ENCODE measurements around the gene ZNF648. TPM values are rescaled to one million over a fixed set of nuclear protein-coding genes. Genes with fewer than 3 reads are reported as not detected.

ZNF648 gene
- total RNA-seq, 6 experiments from 2014 or later = 0.35 to 1.5 (median 0.57) TPM

GRCh38 chr1:182092336-182092735 is 30.8 kb upstream of the ZNF648 start:
- 85% methylated on average over 5 of the region's 5 CpGs for WGBS (ENCODE audit: insufficient coverage, low coverage, low lambda C conversion rate, missing lambda C conversion rate)
- Histone ChIP-seq H3K36me3 (no peaks in the 10 kb centered on the region), H3K4me1 (no peaks in the 10 kb centered on the region), H3K27me3 (no peaks in the 10 kb centered on the region), H3K27ac (no peak overlapping the region), H3K9me3 (no peaks in the 10 kb centered on the region), H3K4me3 (no peak overlapping the region)
- no peak for ATAC-seq
- TF ChIP-seq CTCF (IDR thresholded peaks at IDR 0.05) (no peak), POLR2A (IDR thresholded peaks at IDR 0.05) (no peak)
- intact Hi-C loops (cut with DNase I) = no loop called here
- no peak for DNase-seq

GRCh38 chr1:182091083-182091482 is 29.6 kb upstream of the ZNF648 start:
- Histone ChIP-seq H3K4me3 (no peak overlapping the region), H3K27me3 (no peaks in the 10 kb centered on the region), H3K4me1 (no peaks in the 10 kb centered on the region), H3K27ac (no peak overlapping the region), H3K9me3 (no peaks in the 10 kb centered on the region), H3K36me3 (no peaks in the 10 kb centered on the region)
- no peak for ATAC-seq
- WGBS (ENCODE audit: insufficient coverage, low coverage, low lambda C conversion rate, missing lambda C conversion rate) = 80% methylated on average over 1 of the region's 2 CpGs
- TF ChIP-seq POLR2A (IDR thresholded peaks at IDR 0.05) = no peak
- intact Hi-C loops (cut with DNase I) = no loop called here
- no peak for DNase-seq

- no peak for TF ChIP-seq CTCF (IDR thresholded peaks at IDR 0.05)
- no peak for TF ChIP-seq POLR2A (IDR thresholded peaks at IDR 0.05)
- 85% methylated on average over 3 of the region's 6 CpGs for WGBS (ENCODE audit: insufficient coverage, low coverage, low lambda C conversion rate, missing lambda C conversion rate)
- Histone ChIP-seq H3K4me3 (no peak overlapping the region), H3K36me3 (no peaks in the 10 kb centered on the region), H3K27ac (no peak overlapping the region), H3K4me1 (peaks cover 0 to 5% (median 1%) of the 10 kb centered on the region in 4 donors), H3K27me3 (no peaks in the 10 kb centered on the region), H3K9me3 (no peaks in the 10 kb centered on the region)
- no peak for DNase-seq
- intact Hi-C loops (cut with DNase I) = loop anchor here (5.0 to 10.0 kb wide), 3 partner anchors 54 to 317 kb away; partner anchors contain the start of gene TEDDM1 (in 1 of the 2)
- no peak for ATAC-seq
These were observed 26.3 kb upstream of the ZNF648 start for GRCh38 chr1:182087719-182088350.

GRCh38 chr1:182087304-182087703 is 25.8 kb upstream of the ZNF648 start:
- DNase-seq (no peak), ATAC-seq (no peak)
- TF ChIP-seq POLR2A (IDR thresholded peaks at IDR 0.05) = no peak
- Histone ChIP-seq H3K4me1 (peaks cover 0 to 5% (median 1%) of the 10 kb centered on the region in 4 donors), H3K4me3 (no peak overlapping the region), H3K27ac (no peak overlapping the region), H3K27me3 (no peaks in the 10 kb centered on the region), H3K9me3 (no peaks in the 10 kb centered on the region), H3K36me3 (no peaks in the 10 kb centered on the region)
- WGBS (ENCODE audit: insufficient coverage, low coverage, low lambda C conversion rate, missing lambda C conversion rate) = no CpG with 5 or more reads among the region's 2 CpGs
- intact Hi-C loops (cut with DNase I) = loop anchor here (5.0 to 10.0 kb wide), 3 partner anchors 55 to 317 kb away; partner anchors contain the start of gene TEDDM1 (in 1 of the 2)

- Histone ChIP-seq H3K4me1 (peaks cover 0 to 5% (median 1%) of the 10 kb centered on the region in 4 donors), H3K4me3 (no peak overlapping the region), H3K36me3 (no peaks in the 10 kb centered on the region), H3K27me3 (no peaks in the 10 kb centered on the region), H3K9me3 (no peaks in the 10 kb centered on the region), H3K27ac (no peak overlapping the region)
- intact Hi-C loops (cut with DNase I) = loop anchor here (5.0 to 10.0 kb wide), 3 partner anchors 56 to 318 kb away; partner anchors contain the start of gene TEDDM1 (in 1 of the 2)
- TF ChIP-seq CTCF (IDR thresholded peaks at IDR 0.05) (no peak), POLR2A (IDR thresholded peaks at IDR 0.05) (no peak)
- WGBS (ENCODE audit: insufficient coverage, low coverage, low lambda C conversion rate, missing lambda C conversion rate) = 80% methylated on average over 6 of the region's 7 CpGs
- no peak for DNase-seq
- ATAC-seq = no peak
These were observed 25.1 kb upstream of the ZNF648 start for GRCh38 chr1:182086620-182087019.
